Cardiac muscle cell (in vitro differentiated cells and primary cell): ENCODE data around the gene S100A8. TPM values are rescaled to one million over a fixed set of nuclear protein-coding genes. Genes with fewer than 3 reads are reported as not detected.

Experiments used
- DNase-seq, 2 donors: peaks; one replicate each; pipeline versions ENCODE4 v3.0.0 to v3.0.0-alpha.2; 2010 to 2017; ENCODE audit warnings: low read depth in 1 of 2, low spot score in 1 of 2
- H3K27ac ChIP-seq: fragments of 200-600 bp; sonication (generic); 2 replicates; pipeline ENCODE4 v1.5.1; 2016
- H3K27me3 ChIP-seq: fragments of 200-600 bp; sonication (generic); 2 replicates; pipeline ENCODE4 v1.6.0; 2016; ENCODE audit warnings: control low read depth
- H3K36me3 ChIP-seq: fragments of 200-600 bp; sonication (generic); 2 replicates; pipeline ENCODE4 v1.5.1; 2016; ENCODE audit warnings: control low read depth
- H3K4me1 ChIP-seq: fragments of 200-600 bp; sonication (generic); 2 replicates; pipeline ENCODE4 v1.8.1; 2017; ENCODE audit warnings: low read depth, mild to moderate bottlenecking, mixed run types
- H3K4me3 ChIP-seq: fragments of 200-600 bp; sonication (generic); 2 replicates; pipeline ENCODE4 v1.5.1; 2016; ENCODE audit warnings: mild to moderate bottlenecking
- H3K9me3 ChIP-seq: fragments of 200-600 bp; sonication (generic); 2 replicates; pipeline ENCODE4 v1.5.1; 2017; ENCODE audit warnings: low read depth, mild to moderate bottlenecking, control low read depth
- polyA plus RNA-seq: library from polyadenylated mRNA; unstranded; fragments of >200 nt; fragmentation: Nextera tagmentation; extraction: Ambion mirVana; gene quantifications from 2 replicates; pipeline ENCODE4 v1.2.1, GENCODE V29; 2016
- total RNA-seq: library from RNA; depleted of rRNA; stranded (reverse); fragments of >200 nt; gene quantifications from 2 replicates; pipeline ENCODE4 v1.2.3, GENCODE V29; 2016
- TF ChIP-seq, protein P1 (sequence below): IDR thresholded peaks from 2 replicates; pipeline ENCODE4 v1.5.1; 2012; ENCODE audit warnings: low read depth, mild to moderate bottlenecking, low read length

S100A8 gene
- total and polyA plus RNA-seq, 2 experiments from 2014 or later: 4.4 TPM; not detected in 1

DNA sequence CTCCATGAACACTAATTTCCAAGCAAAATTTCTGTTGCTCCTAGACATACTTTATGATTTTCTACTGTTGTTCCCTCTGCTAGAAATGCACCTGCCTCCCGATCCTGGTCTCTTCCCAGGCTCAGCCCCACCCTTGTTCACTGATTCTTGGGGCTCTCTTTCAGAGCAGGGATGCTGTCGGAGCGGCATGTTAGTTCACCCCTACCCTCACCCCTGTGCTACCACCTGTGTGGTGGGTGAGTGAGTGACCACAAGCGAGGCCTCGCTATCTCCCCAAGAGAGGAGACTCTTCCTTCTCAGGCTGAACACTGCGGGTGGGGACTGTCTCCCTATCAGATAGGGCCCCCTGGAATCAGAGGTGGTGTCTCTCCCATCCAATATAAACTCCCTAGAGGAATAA lies 4.9 kb upstream of the S100A8 start:
- Histone ChIP-seq H3K4me1 (no peaks in the 10 kb centered on the region), H3K4me3 (no peak overlapping the region), H3K9me3 (no peaks in the 10 kb centered on the region), H3K27me3 (peaks cover 3% of the 10 kb centered on the region), H3K27ac (no peak overlapping the region), H3K36me3 (no peaks in the 10 kb centered on the region)
- no peak for DNase-seq
- TF ChIP-seq, protein P1, sequence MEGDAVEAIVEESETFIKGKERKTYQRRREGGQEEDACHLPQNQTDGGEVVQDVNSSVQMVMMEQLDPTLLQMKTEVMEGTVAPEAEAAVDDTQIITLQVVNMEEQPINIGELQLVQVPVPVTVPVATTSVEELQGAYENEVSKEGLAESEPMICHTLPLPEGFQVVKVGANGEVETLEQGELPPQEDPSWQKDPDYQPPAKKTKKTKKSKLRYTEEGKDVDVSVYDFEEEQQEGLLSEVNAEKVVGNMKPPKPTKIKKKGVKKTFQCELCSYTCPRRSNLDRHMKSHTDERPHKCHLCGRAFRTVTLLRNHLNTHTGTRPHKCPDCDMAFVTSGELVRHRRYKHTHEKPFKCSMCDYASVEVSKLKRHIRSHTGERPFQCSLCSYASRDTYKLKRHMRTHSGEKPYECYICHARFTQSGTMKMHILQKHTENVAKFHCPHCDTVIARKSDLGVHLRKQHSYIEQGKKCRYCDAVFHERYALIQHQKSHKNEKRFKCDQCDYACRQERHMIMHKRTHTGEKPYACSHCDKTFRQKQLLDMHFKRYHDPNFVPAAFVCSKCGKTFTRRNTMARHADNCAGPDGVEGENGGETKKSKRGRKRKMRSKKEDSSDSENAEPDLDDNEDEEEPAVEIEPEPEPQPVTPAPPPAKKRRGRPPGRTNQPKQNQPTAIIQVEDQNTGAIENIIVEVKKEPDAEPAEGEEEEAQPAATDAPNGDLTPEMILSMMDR: no peak

DNA sequence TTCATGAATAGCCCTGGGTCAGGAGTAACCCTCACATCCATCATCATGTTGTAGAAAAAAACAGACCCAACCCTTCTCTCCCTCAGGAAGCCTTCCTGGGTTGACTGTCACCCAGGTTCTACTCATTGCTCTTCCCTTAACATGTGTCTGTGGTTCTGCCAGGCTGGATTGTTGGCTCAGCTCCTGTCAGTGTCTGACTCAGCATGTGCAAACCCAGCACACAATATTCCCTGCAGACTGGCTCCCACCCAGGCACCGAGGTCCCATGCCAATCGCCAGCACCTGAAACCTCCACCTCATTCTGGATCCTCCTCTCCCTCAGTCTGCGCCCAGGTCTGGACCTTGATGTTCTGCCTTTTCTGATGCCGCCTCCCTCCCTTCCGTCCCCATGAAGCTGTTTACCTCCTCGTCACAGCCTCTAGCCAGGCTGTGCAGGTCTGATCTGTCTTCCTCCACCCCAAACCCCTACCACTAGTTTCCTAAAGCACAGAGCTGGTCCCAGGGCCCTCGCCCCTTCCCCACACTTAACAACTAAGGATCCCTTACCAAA lies 4.3 kb upstream of the S100A8 start:
- Histone ChIP-seq H3K36me3 (no peaks in the 10 kb centered on the region), H3K27ac (no peak overlapping the region), H3K4me3 (no peak overlapping the region), H3K27me3 (peaks cover 3% of the 10 kb centered on the region), H3K4me1 (no peaks in the 10 kb centered on the region), H3K9me3 (no peaks in the 10 kb centered on the region)
- TF ChIP-seq, protein P1: no peak
- DNase-seq: peak in 1 of 2 donors; percentile 3

- DNase-seq: no peak
- H3K4me3 ChIP-seq: no peak overlapping the region
Observed at GRCh38 chr1:153394391-153394790, 3.5 kb upstream of the S100A8 start.

GRCh38 chr1:153393926-153394325 lies 3.1 kb upstream of the S100A8 start:
- TF ChIP-seq, protein P1: no peak

More at GRCh38 chr1:153394391-153394790, 3.5 kb upstream of the S100A8 start:
- no peaks in the 10 kb centered on the region for H3K4me1 ChIP-seq
- peaks cover 3% of the 10 kb centered on the region for H3K27me3 ChIP-seq
- H3K36me3 ChIP-seq: no peaks in the 10 kb centered on the region
- TF ChIP-seq, protein P1: no peak
- H3K27ac ChIP-seq: no peak overlapping the region
- no peaks in the 10 kb centered on the region for H3K9me3 ChIP-seq

DNA sequence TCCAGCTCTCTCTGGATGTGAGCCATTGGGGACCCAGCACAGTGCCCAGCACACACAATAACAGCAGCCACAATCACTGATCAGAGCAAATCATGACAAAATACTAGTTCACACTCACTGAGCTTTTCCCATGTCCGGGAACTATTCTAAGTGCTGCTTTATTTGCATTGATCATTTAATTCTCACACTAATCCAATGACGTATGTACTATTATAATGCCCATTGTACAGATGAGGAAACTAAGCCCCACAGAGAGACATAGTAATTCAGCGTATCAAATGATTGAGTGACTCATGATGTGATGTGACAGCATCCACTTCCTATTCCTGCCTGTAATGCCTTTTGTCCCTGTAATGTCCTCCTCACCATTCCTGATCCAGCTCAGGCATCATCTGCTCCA lies 1.9 kb upstream of the S100A8 start:
- H3K27ac ChIP-seq: no peak overlapping the region
- no peaks in the 10 kb centered on the region for H3K4me1 ChIP-seq
- H3K27me3 ChIP-seq: peaks cover 3% of the 10 kb centered on the region
- DNase-seq: no peak
- H3K9me3 ChIP-seq: no peaks in the 10 kb centered on the region
- no peaks in the 10 kb centered on the region for H3K36me3 ChIP-seq
- TF ChIP-seq, protein P1: no peak
- no peak overlapping the region for H3K4me3 ChIP-seq

More at GRCh38 chr1:153393926-153394325, 3.1 kb upstream of the S100A8 start:
- no peaks in the 10 kb centered on the region for H3K4me1 ChIP-seq
- H3K9me3 ChIP-seq: no peaks in the 10 kb centered on the region
- no peaks in the 10 kb centered on the region for H3K36me3 ChIP-seq
- no peak overlapping the region for H3K27ac ChIP-seq
- DNase-seq: peak in 1 of 2 donors; percentile 12
- peaks cover 3% of the 10 kb centered on the region for H3K27me3 ChIP-seq
- H3K4me3 ChIP-seq: no peak overlapping the region
